BE2C (cell line): ENCODE results near the gene SPTBN1.

Source experiments
- DNase-seq: peaks from one replicate; pipeline ENCODE4 v3.0.0-alpha.2; 2020
- H3K27me3 ChIP-seq: fragments of 250-450 bp; sonication (Bioruptor Pico); 2 replicates; pipeline ENCODE4 v1.5.1; 2020; ENCODE audit warnings: mild to moderate bottlenecking
- H3K36me3 ChIP-seq: fragments of 250-450 bp; sonication (Bioruptor Pico); 2 replicates; pipeline ENCODE4 v1.5.1; 2020; ENCODE audit warnings: mild to moderate bottlenecking
- H3K4me1 ChIP-seq: fragments of 250-450 bp; sonication (Bioruptor Pico); 2 replicates; pipeline ENCODE4 v1.5.1; 2020
- H3K4me3 ChIP-seq: 2 replicates; pipeline ENCODE4 v1.5.1; 2011; ENCODE audit warnings: low read depth, low read length
- H3K9me3 ChIP-seq: fragments of 250-450 bp; sonication (Bioruptor Pico); 2 replicates; pipeline ENCODE4 v1.5.1; 2020
- TF ChIP-seq, protein P1 (sequence below): IDR thresholded peaks from 2 replicates; pipeline ENCODE4 v1.5.1; 2012; ENCODE audit warnings: mild to moderate bottlenecking, low read depth, low read length

SPTBN1 gene

DNA sequence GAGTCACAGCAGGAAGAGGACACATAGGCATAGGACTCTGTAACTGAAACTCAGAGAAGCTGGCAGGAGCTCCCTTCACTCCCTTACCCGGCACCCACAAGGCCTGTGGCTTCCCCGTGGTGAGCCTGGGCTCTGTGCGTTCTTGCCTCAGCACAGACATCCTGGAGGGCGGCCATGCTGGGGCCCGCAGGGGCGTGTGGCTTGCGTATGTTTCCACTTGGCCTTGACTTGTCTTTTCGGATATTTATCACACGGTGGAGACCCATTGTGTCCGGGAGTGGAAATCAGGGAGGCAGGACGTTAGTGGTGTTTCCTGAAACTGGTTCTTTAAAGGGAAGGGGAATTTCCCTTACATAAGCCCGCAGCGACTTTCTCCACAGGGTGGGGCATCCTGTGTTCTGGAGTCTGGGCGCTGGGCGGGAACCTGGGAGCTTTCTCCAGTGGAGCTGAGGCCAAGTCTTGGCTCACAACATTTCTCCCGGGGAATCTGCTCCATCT, 217.4 kb downstream of the SPTBN1 start:
- DNase-seq: no peak
- no peaks in the 10 kb centered on the region for H3K9me3 ChIP-seq
- TF ChIP-seq, protein P1, sequence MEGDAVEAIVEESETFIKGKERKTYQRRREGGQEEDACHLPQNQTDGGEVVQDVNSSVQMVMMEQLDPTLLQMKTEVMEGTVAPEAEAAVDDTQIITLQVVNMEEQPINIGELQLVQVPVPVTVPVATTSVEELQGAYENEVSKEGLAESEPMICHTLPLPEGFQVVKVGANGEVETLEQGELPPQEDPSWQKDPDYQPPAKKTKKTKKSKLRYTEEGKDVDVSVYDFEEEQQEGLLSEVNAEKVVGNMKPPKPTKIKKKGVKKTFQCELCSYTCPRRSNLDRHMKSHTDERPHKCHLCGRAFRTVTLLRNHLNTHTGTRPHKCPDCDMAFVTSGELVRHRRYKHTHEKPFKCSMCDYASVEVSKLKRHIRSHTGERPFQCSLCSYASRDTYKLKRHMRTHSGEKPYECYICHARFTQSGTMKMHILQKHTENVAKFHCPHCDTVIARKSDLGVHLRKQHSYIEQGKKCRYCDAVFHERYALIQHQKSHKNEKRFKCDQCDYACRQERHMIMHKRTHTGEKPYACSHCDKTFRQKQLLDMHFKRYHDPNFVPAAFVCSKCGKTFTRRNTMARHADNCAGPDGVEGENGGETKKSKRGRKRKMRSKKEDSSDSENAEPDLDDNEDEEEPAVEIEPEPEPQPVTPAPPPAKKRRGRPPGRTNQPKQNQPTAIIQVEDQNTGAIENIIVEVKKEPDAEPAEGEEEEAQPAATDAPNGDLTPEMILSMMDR: no peak
- H3K36me3 ChIP-seq: peaks cover 5% of the 10 kb centered on the region; the same call in 1 of the 2 replicates
- no peak overlapping the region for H3K4me3 ChIP-seq
- H3K27me3 ChIP-seq: no peaks in the 10 kb centered on the region
- H3K4me1 ChIP-seq: no peaks in the 10 kb centered on the region

DNA sequence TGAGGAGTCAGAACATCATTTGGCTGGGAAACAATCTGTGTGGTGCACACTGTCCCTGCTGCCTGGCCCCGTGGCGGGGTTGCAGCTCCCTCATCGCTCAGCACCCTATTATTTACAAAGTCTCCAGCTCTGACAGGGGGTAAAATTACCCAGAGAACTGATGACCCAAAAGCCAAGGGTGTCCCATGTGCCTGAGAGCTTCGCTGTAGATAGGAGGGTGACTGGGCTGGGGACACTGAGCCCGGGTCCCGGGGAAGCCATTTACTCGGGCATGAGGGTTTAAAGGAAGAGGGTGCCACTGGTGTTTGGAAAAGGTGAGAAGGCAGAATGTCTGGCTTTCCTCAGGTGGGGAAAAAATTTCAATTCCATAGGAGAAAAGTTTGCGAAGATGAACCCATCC, 219.2 kb downstream of the SPTBN1 start:
- Histone ChIP-seq H3K27me3 (no peaks in the 10 kb centered on the region), H3K4me1 (no peaks in the 10 kb centered on the region), H3K4me3 (no peak overlapping the region), H3K9me3 (no peaks in the 10 kb centered on the region), H3K36me3 (no peaks in the 10 kb centered on the region; the same call in 1 of the 2 replicates)
- TF ChIP-seq, protein P1: no peak
- no peak for DNase-seq

DNA sequence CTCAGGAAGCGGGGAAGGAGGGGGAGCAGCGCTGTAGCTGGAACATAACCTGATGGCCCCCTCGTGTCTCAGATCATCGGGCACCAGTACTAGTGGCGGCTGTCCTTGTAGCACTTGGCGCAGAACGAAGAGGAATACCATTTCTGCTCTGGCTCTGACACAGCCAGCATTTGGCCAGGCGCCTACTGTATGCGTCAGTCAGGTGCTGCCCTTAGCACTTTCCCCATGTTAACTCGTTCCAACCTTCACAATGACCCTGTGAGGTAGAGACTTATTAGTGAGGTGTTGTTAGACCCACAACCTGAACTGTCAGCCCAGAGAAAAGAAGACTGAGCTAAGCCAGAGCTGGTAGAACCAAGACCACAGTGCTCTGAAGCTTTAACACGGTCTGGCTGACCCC, 219.6 kb downstream of the SPTBN1 start:
- H3K27me3 ChIP-seq: no peaks in the 10 kb centered on the region
- DNase-seq: no peak

GRCh38 chr2:54676656-54677055, 220.5 kb downstream of the SPTBN1 start:
- no peak for DNase-seq
- Histone ChIP-seq H3K36me3 (no peaks in the 10 kb centered on the region), H3K9me3 (no peaks in the 10 kb centered on the region), H3K4me1 (no peaks in the 10 kb centered on the region), H3K27me3 (no peaks in the 10 kb centered on the region), H3K4me3 (no peak overlapping the region)
- TF ChIP-seq, protein P1: no peak

More for the DNA sequence above, 219.6 kb downstream of the SPTBN1 start:
- Histone ChIP-seq H3K36me3 (no peaks in the 10 kb centered on the region; the same call in 1 of the 2 replicates), H3K9me3 (no peaks in the 10 kb centered on the region), H3K4me1 (no peaks in the 10 kb centered on the region), H3K4me3 (no peak overlapping the region)
- TF ChIP-seq, protein P1: no peak

GRCh38 chr2:54677476-54678265, 221.5 kb downstream of the SPTBN1 start:
- no peak for DNase-seq
- no peaks in the 10 kb centered on the region for H3K4me1 ChIP-seq

GRCh38 chr2:54678719-54679118, 222.6 kb downstream of the SPTBN1 start:
- TF ChIP-seq, protein P1: no peak
- no peak for DNase-seq

More at GRCh38 chr2:54677476-54678265, 221.5 kb downstream of the SPTBN1 start:
- Histone ChIP-seq H3K27me3 (no peaks in the 10 kb centered on the region), H3K9me3 (no peaks in the 10 kb centered on the region), H3K4me3 (no peak overlapping the region), H3K36me3 (no peaks in the 10 kb centered on the region)
- TF ChIP-seq, protein P1: no peak

More at GRCh38 chr2:54678719-54679118, 222.6 kb downstream of the SPTBN1 start:
- Histone ChIP-seq H3K4me3 (no peak overlapping the region), H3K4me1 (no peaks in the 10 kb centered on the region), H3K27me3 (no peaks in the 10 kb centered on the region), H3K9me3 (no peaks in the 10 kb centered on the region), H3K36me3 (no peaks in the 10 kb centered on the region)
